HEK293 (cell line): ENCODE measurements around the gene SLC35F6.

Experiments
- BCL11A ChIP-seq: fragments of 450-650 bp; formaldehyde crosslinking; IDR thresholded peaks from 2 replicates; pipeline ENCODE4 v1.5.1; 2016; ENCODE audit warnings: low read depth, missing biosample characterization, missing genetic modification characterization
- CTCF ChIP-seq: fragments of 450-650 bp; formaldehyde crosslinking; IDR thresholded peaks from 2 replicates; pipeline ENCODE4 v1.5.1; 2016; ENCODE audit warnings: missing biosample characterization, missing genetic modification characterization
- KLF8 ChIP-seq: fragments of 450-650 bp; formaldehyde crosslinking; IDR thresholded peaks from 2 replicates; pipeline ENCODE4 v1.5.1; 2016; ENCODE audit warnings: missing biosample characterization, missing genetic modification characterization
- MEIS1 ChIP-seq: sonication (generic); formaldehyde crosslinking; IDR thresholded peaks from 2 replicates; pipeline ENCODE4 v1.8.1; 2022; ENCODE audit warnings: missing genetic modification reagents, mild to moderate bottlenecking, borderline replicate concordance
- SCRT1 ChIP-seq: fragments of 450-650 bp; formaldehyde crosslinking; IDR thresholded peaks from 2 replicates; pipeline ENCODE4 v1.5.1; 2016; ENCODE audit warnings: missing biosample characterization, missing genetic modification characterization, borderline replicate concordance
- SETDB1 ChIP-seq: IDR thresholded peaks from one replicate; pipeline ENCODE4 v1.6.1; 2017; ENCODE audit warnings: mild to moderate bottlenecking, low read length, moderate library complexity, mixed read lengths; ENCODE audit not compliant: insufficient read length
- SP2 ChIP-seq: fragments of 450-650 bp; formaldehyde crosslinking; IDR thresholded peaks from 2 replicates; pipeline ENCODE4 v1.5.1; 2016; ENCODE audit warnings: missing biosample characterization, missing genetic modification characterization
- SP3 ChIP-seq: fragments of 450-650 bp; formaldehyde crosslinking; IDR thresholded peaks from 2 replicates; pipeline ENCODE4 v1.5.1; 2016; ENCODE audit warnings: missing biosample characterization, missing genetic modification characterization
- TCF7L2 ChIP-seq: IDR thresholded peaks from 2 replicates; pipeline ENCODE4 v1.6.1; 2011; ENCODE audit warnings: low read depth, mild to moderate bottlenecking, inconsistent platforms, low read length, moderate library complexity, borderline replicate concordance
- ZFHX2 ChIP-seq: fragments of 450-650 bp; formaldehyde crosslinking; conservative IDR thresholded peaks from 2 replicates; pipeline ENCODE4 v1.5.1; 2016; ENCODE audit warnings: missing biosample characterization, missing genetic modification characterization
- ZFP41 ChIP-seq: fragments of 450-650 bp; formaldehyde crosslinking; IDR thresholded peaks from 2 replicates; pipeline ENCODE4 v1.5.1; 2016; ENCODE audit warnings: missing biosample characterization, missing genetic modification characterization, borderline replicate concordance
- ZNF138 ChIP-seq: fragments of 450-650 bp; formaldehyde crosslinking; IDR thresholded peaks from 2 replicates; pipeline ENCODE4 v1.5.1; 2016; ENCODE audit warnings: missing biosample characterization, missing genetic modification characterization, borderline replicate concordance
- ZNF155 ChIP-seq: fragments of 450-650 bp; formaldehyde crosslinking; IDR thresholded peaks from 2 replicates; pipeline ENCODE4 v1.5.1; 2016; ENCODE audit warnings: missing biosample characterization, missing genetic modification characterization
- ZNF18 ChIP-seq: fragments of 450-650 bp; formaldehyde crosslinking; IDR thresholded peaks from 2 replicates; pipeline ENCODE4 v1.5.1; 2016; ENCODE audit warnings: missing biosample characterization, missing genetic modification characterization
- ZNF184 ChIP-seq: fragments of 450-650 bp; IDR thresholded peaks from 2 replicates; pipeline ENCODE4 v1.5.1; 2018; ENCODE audit warnings: missing biosample characterization, mild to moderate bottlenecking, missing genetic modification characterization
- ZNF302 ChIP-seq: fragments of 450-650 bp; formaldehyde crosslinking; IDR thresholded peaks from 2 replicates; pipeline ENCODE4 v1.5.1; 2016; ENCODE audit warnings: missing biosample characterization, missing genetic modification characterization, low read depth
- ZNF324 ChIP-seq: fragments of 450-650 bp; formaldehyde crosslinking; IDR thresholded peaks from 2 replicates; pipeline ENCODE4 v1.5.1; 2016; ENCODE audit warnings: missing biosample characterization, missing genetic modification characterization
- ZNF354C ChIP-seq: fragments of 450-650 bp; formaldehyde crosslinking; IDR thresholded peaks from 2 replicates; pipeline ENCODE4 v1.5.1; 2016; ENCODE audit warnings: missing biosample characterization, missing genetic modification characterization, low read depth, borderline replicate concordance
- ZNF521 ChIP-seq: fragments of 450-650 bp; formaldehyde crosslinking; IDR thresholded peaks from 2 replicates; pipeline ENCODE4 v1.5.1; 2017; ENCODE audit warnings: missing biosample characterization, mild to moderate bottlenecking, missing genetic modification characterization
- ZNF585B ChIP-seq: fragments of 450-650 bp; formaldehyde crosslinking; IDR thresholded peaks from 2 replicates; pipeline ENCODE4 v1.5.1; 2016; ENCODE audit warnings: missing biosample characterization, missing genetic modification characterization
- ZNF610 ChIP-seq: fragments of 450-650 bp; formaldehyde crosslinking; IDR thresholded peaks from 2 replicates; pipeline ENCODE4 v1.5.1; 2016; ENCODE audit warnings: missing biosample characterization, missing genetic modification characterization, borderline replicate concordance
- ZNF692 ChIP-seq: fragments of 450-650 bp; formaldehyde crosslinking; IDR thresholded peaks from 2 replicates; pipeline ENCODE4 v1.5.1; 2016; ENCODE audit warnings: missing biosample characterization, missing genetic modification characterization
- ZNF76 ChIP-seq: fragments of 450-650 bp; formaldehyde crosslinking; IDR thresholded peaks from 2 replicates; pipeline ENCODE4; 2016; ENCODE audit warnings: low read depth, missing biosample characterization, missing genetic modification characterization, borderline replicate concordance
- ZNF785 ChIP-seq: fragments of 450-650 bp; formaldehyde crosslinking; IDR thresholded peaks from 2 replicates; pipeline ENCODE4 v1.5.1; 2016; ENCODE audit warnings: missing biosample characterization, missing genetic modification characterization
- ZNF843 ChIP-seq: fragments of 450-650 bp; formaldehyde crosslinking; IDR thresholded peaks from 2 replicates; pipeline ENCODE4 v1.5.1; 2016; ENCODE audit warnings: missing biosample characterization, missing genetic modification characterization
- TF ChIP-seq, protein P1 (sequence below): fragments of 450-650 bp; formaldehyde crosslinking; IDR thresholded peaks from 2 replicates; pipeline ENCODE4 v1.5.1; 2016; ENCODE audit warnings: missing biosample characterization, missing genetic modification characterization
- TF ChIP-seq, protein P2 (sequence below): fragments of 450-650 bp; formaldehyde crosslinking; IDR thresholded peaks from 2 replicates; pipeline ENCODE4 v1.5.1; 2016; ENCODE audit warnings: missing biosample characterization, missing genetic modification characterization
- TF ChIP-seq, protein P3 (sequence below): fragments of 450-650 bp; formaldehyde crosslinking; IDR thresholded peaks from 2 replicates; pipeline ENCODE4 v1.5.1; 2016; ENCODE audit warnings: missing biosample characterization, missing genetic modification characterization
- TF ChIP-seq, protein P4 (sequence below): fragments of 450-650 bp; formaldehyde crosslinking; IDR thresholded peaks from 2 replicates; pipeline ENCODE4 v1.5.1; 2016; ENCODE audit warnings: missing biosample characterization, missing genetic modification characterization

SLC35F6 gene

DNA sequence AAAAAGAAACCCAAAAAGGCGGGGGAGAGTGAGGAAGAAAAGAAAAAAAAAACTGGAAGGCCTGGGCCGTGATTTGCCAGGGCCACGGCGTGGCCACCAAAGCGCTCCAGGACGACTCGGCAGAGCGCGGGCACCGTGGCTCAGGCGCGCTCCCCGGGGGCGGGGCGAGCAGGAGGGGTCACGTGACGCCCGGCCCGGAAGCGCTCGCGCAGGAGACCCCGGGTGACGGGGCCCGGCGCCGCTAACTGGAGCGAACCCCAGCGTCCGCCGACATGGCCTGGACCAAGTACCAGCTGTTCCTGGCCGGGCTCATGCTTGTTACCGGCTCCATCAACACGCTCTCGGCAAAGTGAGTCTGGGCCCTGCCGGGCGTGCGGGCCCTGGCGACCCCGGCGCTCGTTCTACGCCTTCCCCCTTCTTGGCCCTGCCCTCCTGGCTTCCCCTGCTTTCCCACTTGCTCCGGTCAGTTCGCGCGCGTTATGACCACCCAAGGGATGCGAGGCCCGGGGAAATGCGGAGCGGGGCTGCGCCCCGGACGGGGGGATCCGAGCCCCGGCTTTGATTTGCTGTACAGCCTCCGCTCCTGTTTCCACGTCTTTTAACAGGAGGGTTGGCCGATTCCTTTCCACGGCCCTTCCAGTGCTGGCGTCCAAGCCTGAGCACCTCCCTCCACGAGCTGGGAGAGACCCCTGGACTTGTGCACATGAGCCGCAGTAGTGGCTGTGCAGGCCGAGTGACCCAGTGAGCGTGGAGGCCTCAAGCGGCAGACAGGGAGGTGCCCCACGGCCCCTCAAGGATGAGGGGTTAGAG lies at the start of gene SLC35F6 (continued):
- TF ChIP-seq, protein P1, sequence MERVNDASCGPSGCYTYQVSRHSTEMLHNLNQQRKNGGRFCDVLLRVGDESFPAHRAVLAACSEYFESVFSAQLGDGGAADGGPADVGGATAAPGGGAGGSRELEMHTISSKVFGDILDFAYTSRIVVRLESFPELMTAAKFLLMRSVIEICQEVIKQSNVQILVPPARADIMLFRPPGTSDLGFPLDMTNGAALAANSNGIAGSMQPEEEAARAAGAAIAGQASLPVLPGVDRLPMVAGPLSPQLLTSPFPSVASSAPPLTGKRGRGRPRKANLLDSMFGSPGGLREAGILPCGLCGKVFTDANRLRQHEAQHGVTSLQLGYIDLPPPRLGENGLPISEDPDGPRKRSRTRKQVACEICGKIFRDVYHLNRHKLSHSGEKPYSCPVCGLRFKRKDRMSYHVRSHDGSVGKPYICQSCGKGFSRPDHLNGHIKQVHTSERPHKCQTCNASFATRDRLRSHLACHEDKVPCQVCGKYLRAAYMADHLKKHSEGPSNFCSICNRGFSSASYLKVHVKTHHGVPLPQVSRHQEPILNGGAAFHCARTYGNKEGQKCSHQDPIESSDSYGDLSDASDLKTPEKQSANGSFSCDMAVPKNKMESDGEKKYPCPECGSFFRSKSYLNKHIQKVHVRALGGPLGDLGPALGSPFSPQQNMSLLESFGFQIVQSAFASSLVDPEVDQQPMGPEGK (tag by site-specific recombination) = peak; percentile 44
- TF ChIP-seq ZNF521 = no peak
- no peak for TF ChIP-seq ZNF155 (tag by site-specific recombination)
- no peak for TF ChIP-seq ZNF785 (tag by site-specific recombination)
- TF ChIP-seq, protein P2, sequence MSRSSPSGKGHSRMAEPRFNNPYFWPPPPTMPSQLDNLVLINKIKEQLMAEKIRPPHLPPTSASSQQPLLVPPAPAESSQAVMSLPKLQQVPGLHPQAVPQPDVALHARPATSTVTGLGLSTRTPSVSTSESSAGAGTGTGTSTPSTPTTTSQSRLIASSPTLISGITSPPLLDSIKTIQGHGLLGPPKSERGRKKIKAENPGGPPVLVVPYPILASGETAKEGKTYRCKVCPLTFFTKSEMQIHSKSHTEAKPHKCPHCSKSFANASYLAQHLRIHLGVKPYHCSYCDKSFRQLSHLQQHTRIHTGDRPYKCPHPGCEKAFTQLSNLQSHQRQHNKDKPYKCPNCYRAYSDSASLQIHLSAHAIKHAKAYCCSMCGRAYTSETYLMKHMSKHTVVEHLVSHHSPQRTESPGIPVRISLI (tag by site-specific recombination) = no peak
- TF ChIP-seq, protein P3, sequence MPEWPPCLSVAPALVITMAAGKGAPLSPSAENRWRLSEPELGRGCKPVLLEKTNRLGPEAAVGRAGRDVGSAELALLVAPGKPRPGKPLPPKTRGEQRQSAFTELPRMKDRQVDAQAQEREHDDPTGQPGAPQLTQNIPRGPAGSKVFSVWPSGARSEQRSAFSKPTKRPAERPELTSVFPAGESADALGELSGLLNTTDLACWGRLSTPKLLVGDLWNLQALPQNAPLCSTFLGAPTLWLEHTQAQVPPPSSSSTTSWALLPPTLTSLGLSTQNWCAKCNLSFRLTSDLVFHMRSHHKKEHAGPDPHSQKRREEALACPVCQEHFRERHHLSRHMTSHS (tag by site-specific recombination) = no peak
- no peak for TF ChIP-seq ZFP41 (tag by site-specific recombination)
- TF ChIP-seq, protein P4, sequence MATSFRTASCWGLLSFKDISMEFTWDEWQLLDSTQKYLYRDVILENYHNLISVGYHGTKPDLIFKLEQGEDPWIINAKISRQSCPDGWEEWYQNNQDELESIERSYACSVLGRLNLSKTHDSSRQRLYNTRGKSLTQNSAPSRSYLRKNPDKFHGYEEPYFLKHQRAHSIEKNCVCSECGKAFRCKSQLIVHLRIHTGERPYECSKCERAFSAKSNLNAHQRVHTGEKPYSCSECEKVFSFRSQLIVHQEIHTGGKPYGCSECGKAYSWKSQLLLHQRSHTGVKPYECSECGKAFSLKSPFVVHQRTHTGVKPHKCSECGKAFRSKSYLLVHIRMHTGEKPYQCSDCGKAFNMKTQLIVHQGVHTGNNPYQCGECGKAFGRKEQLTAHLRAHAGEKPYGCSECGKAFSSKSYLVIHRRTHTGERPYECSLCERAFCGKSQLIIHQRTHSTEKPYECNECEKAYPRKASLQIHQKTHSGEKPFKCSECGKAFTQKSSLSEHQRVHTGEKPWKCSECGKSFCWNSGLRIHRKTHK (tag by site-specific recombination) = no peak
- TF ChIP-seq ZNF324 (tag by site-specific recombination) = no peak
- no peak for TF ChIP-seq ZNF585B (tag by site-specific recombination)
- no peak for TF ChIP-seq CTCF
- no peak for TF ChIP-seq ZNF354C
- TF ChIP-seq ZNF76 (tag by site-specific recombination) = no peak
- no peak for TF ChIP-seq SCRT1 (tag by site-specific recombination)
- TF ChIP-seq ZNF692 (tag by site-specific recombination) = peak; percentile 75
- TF ChIP-seq ZNF184 (tag by site-specific recombination) = no peak
- TF ChIP-seq ZFHX2 (tag by site-specific recombination) = no peak; the same call in 1 of the 2 replicates
- peak; percentile 77 for TF ChIP-seq SP3
- TF ChIP-seq ZNF843 (tag by site-specific recombination) = no peak
- TF ChIP-seq TCF7L2 = no peak
- TF ChIP-seq SP2 = peak; percentile 29; the same call in 1 of the 2 replicates
- TF ChIP-seq ZNF610 = 0 out of 2 replicates have a peak, but pooled peaks have one; percentile 49
- TF ChIP-seq ZNF138 (tag by site-specific recombination) = no peak
- no peak for TF ChIP-seq ZNF302 (tag by site-specific recombination)
- no peak for TF ChIP-seq MEIS1 (CRISPR knock-in tag)
- 0 out of 2 replicates have a peak, but pooled peaks have one; percentile 10 for TF ChIP-seq KLF8 (tag by site-specific recombination)
- TF ChIP-seq ZNF18 = no peak
- no peak for TF ChIP-seq SETDB1
- no peak for TF ChIP-seq BCL11A (tag by site-specific recombination)
